Gastrocnemius medialis (tissue), 4 donors: ENCODE results near the gene RBM18. TPM values are rescaled to one million over a fixed set of nuclear protein-coding genes. Genes with fewer than 3 reads are reported as not detected.

Experiments used
- ATAC-seq, 2 donors: fragments of 150-250 bp; one replicate each; pipeline ENCODE4 v1.9.1; 2016
- DNase-seq, 2 donors: peaks; one replicate each; pipeline ENCODE4 v3.0.0-alpha.2; 2019
- H3K27ac ChIP-seq, 4 donors: fragments of 200-600 bp; sonication (generic); 1 replicate in 1 of 4; 2 replicates in 3 of 4; pipeline ENCODE4 v1.5.1; 2016 to 2018; ENCODE audit warnings: mild to moderate bottlenecking in 2 of 4, moderate library complexity in 1 of 4
- H3K27me3 ChIP-seq, 3 donors: fragments of 200-600 bp; sonication (generic) in 2 of 3; 1 replicate in 1 of 3; 2 replicates in 2 of 3; pipeline versions ENCODE4 v1.5.1 to v1.6.0; 2016 to 2019; ENCODE audit warnings: mild to moderate bottlenecking in 1 of 3, moderate library complexity in 1 of 3
- H3K36me3 ChIP-seq, 2 donors: fragments of 200-600 bp; sonication (generic) in 1 of 2; one replicate each; pipeline ENCODE4 v1.5.1; 2017 to 2018
- H3K4me1 ChIP-seq, 2 donors: fragments of 200-600 bp; sonication (generic) in 1 of 2; one replicate each; pipeline ENCODE4 v1.5.1; 2016 to 2017; ENCODE audit warnings: mild to moderate bottlenecking in 2 of 2
- H3K4me3 ChIP-seq, 4 donors: fragments of 200-600 bp; sonication (generic) in 3 of 4; 1 replicate in 1 of 4; 2 replicates in 3 of 4; pipeline ENCODE4 v1.5.1; 2016 to 2019; ENCODE audit warnings: mild to moderate bottlenecking in 2 of 4
- H3K9me3 ChIP-seq, 3 donors: fragments of 200-600 bp; sonication (generic) in 2 of 3; 1 replicate in 1 of 3; 2 replicates in 2 of 3; pipeline ENCODE4 v1.5.1; 2016 to 2019
- POLR2A ChIP-seq, 2 donors: fragments of 450-650 bp; IDR thresholded peaks; one replicate each; pipeline ENCODE4 v1.6.1; 2017; ENCODE audit warnings: antibody characterized with exemption in 2 of 2, mild to moderate bottlenecking in 2 of 2, moderate library complexity in 2 of 2
- in situ Hi-C, 4 donors: fragments of 200-750 bp; cut with MboI; loops; one replicate each; pipeline versions ENCODE4 v1.15.0 to v1.8.0; 2017; ENCODE audit warnings: low sequenced_read_pairs in 4 of 4
- intact Hi-C: fragments of 100-400 bp; cut with DNase I; formaldehyde crosslinking; loops from one replicate; pipeline ENCODE4 v1.15.1; 2023; ENCODE audit warnings: low total_unique reads
- total RNA-seq, 4 donors: library from RNA; depleted of rRNA; stranded (reverse); fragments of >200 nt; gene quantifications; one replicate each; pipeline versions ENCODE4 v1.1.0 to v1.2.3, GENCODE V29; 2016
- TF ChIP-seq, protein P1 (sequence below), 5 experiments: fragments of 450-650 bp in 3 of 5; fragments of 200-600 bp in 2 of 5; sonication (generic) in 2 of 5; IDR thresholded peaks in 4 of 5; conservative IDR thresholded peaks in 1 of 5; 1 replicate in 4 of 5; 2 replicates in 1 of 5; pipeline ENCODE4 v1.5.1; 2016 to 2019; ENCODE audit warnings: antibody characterized with exemption in 5 of 5, mild to moderate bottlenecking in 3 of 5, moderate library complexity in 3 of 5

Gene RBM18
- total RNA-seq, 4 donors from 2014 or later = 10.6 to 26.6 (median 21.8) TPM

DNA sequence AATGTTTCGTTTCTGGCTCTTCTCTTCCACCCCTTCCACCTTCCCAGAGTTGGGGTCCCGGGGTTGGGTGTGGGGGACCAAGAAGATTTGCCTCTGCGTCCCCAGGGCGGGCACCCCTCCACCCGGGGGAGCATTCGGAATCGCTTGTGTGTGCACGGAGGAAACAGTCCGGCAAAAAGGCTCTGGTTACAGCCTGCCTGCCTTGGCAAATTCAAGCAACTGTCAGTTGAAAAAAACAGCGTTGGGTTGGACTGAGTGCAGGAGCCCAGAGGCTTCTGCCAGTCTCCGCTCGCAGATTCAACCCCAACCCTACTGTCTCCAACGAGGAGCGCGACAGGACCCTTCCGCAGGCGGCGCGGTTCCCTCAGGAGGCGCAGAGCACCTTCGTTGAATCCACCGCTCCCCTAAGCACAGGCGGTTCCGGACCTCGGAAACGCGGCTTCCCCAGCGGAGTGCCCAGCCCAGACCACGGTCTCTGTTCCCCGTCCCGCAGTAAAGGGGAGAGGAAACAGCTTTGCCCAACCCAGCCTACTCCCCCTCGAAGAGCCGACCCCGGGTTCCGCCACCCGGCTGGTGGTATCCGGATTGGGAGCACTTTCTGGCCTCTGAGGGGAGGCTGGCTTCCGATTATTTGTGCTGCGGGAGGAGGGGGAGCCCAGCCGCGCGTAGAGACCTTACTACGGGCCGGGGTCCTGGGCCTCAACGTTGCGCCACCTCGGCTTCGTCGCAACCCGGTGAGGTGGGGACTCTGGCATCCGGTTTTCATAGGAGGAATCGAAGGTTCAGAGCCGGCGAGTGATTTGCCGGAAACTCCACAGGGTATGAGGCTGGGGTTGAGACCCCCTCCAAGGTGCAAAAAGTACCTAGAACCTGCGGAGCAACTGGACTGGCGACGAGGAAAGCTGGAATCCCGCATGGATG, 45.4 kb downstream of the RBM18 start:
- DNase-seq (no peak), ATAC-seq (peak; percentile 57 to 64)
- in situ Hi-C loops (no loop called here), intact Hi-C loops (loop anchor here (10.0 kb wide), 1 partner anchor 94 kb away; no protein-coding TSS in a partner anchor)
- peaks cover 18 to 23% of the 10 kb centered on the region in 2 donors for H3K4me1 ChIP-seq
- H3K4me3 ChIP-seq = peak overlapping the region; percentile 43 to 69 (median 51)
- H3K9me3 ChIP-seq = no peaks in the 10 kb centered on the region
- H3K27ac ChIP-seq = no peak overlapping the region
- H3K27me3 ChIP-seq = peaks cover 80 to 87% (median 86%) of the 10 kb centered on the region in 3 donors
- TF ChIP-seq, protein P1, sequence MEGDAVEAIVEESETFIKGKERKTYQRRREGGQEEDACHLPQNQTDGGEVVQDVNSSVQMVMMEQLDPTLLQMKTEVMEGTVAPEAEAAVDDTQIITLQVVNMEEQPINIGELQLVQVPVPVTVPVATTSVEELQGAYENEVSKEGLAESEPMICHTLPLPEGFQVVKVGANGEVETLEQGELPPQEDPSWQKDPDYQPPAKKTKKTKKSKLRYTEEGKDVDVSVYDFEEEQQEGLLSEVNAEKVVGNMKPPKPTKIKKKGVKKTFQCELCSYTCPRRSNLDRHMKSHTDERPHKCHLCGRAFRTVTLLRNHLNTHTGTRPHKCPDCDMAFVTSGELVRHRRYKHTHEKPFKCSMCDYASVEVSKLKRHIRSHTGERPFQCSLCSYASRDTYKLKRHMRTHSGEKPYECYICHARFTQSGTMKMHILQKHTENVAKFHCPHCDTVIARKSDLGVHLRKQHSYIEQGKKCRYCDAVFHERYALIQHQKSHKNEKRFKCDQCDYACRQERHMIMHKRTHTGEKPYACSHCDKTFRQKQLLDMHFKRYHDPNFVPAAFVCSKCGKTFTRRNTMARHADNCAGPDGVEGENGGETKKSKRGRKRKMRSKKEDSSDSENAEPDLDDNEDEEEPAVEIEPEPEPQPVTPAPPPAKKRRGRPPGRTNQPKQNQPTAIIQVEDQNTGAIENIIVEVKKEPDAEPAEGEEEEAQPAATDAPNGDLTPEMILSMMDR (IDR thresholded peaks at IDR 0.05 in 4 of 5, conservative IDR thresholded peaks at IDR 0.05 in 1 of 5) = no peak
- no peak for TF ChIP-seq POLR2A (IDR thresholded peaks at IDR 0.05)
- no peaks in the 10 kb centered on the region for H3K36me3 ChIP-seq

DNA sequence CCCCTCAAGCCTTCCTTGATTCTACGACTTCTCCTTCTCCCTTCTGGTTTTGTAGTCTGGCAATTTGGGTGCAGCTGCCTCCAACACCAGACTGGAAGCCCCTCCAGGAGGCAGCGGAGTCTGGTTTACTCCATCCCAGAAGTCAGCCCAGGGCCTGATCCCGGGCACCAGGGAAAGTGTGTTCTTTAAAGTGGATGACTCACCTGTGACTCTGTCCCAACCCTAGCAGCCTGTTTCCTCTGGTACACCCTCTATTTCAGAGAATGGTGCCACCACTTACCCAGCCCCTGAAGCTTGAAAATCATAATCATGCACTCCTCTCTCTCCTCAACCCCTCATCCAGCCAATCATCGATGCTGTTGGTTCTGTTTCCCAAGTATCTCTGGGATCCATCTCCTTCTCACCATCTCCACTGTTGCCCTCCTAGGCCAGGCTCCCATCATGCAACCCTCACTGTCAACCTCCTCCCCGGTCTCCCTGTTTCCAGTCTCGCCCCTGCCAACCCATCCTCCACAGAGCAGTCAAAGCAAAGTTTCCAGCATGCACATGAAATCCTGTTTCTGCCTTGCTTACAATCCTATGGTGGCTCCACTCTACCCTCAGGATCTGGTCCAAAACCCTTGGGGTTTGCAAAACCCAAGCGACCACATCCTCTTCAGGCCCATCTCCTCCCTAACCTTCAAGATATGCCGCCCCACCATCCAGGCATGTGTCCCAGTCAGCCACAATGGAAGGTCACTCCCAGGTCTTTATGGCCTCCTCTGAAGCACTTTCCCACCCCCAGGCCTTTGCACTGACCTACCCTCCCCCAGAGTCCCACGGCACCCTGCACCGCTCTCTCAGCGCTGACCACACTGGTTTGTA, 46.3 kb downstream of the RBM18 start:
- peak overlapping the region; percentile 43 to 69 (median 51) for H3K4me3 ChIP-seq
- DNase-seq = no peak
- intact Hi-C loops (loop anchor here (10.0 kb wide), 1 partner anchor 94 kb away; no protein-coding TSS in a partner anchor), in situ Hi-C loops (no loop called here)
- TF ChIP-seq, protein P1 (IDR thresholded peaks at IDR 0.05 in 4 of 5, conservative IDR thresholded peaks at IDR 0.05 in 1 of 5) = no peak
- no peak for TF ChIP-seq POLR2A (IDR thresholded peaks at IDR 0.05)
- no peak overlapping the region for H3K27ac ChIP-seq
- H3K27me3 ChIP-seq = peaks cover 88 to 96% (median 93%) of the 10 kb centered on the region in 3 donors
- H3K9me3 ChIP-seq = no peaks in the 10 kb centered on the region
- ATAC-seq = no peak
- peaks cover 23% of the 10 kb centered on the region in 2 donors for H3K4me1 ChIP-seq
- no peaks in the 10 kb centered on the region for H3K36me3 ChIP-seq

DNA sequence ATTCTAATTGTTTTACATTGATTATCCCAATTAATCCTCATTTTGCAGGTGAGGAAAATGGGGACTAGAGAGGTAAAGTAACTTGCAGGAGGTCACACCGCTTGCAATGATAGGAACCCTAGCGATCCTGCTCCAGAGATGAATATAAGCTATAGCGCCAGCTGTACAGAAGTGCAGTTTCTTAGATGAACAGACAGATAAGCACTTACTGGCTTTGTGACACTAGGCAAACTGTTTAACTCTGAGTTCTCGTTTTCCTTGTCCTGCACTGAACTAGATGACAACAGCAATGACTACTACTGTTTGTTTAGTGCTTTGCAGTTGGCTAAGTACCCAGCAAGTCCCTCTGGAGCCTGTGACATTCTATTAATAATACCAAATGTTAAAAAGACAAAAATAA, 47.0 kb downstream of the RBM18 start:
- in situ Hi-C loops = no loop called here
- Histone ChIP-seq H3K4me1 (peaks cover 23% of the 10 kb centered on the region in 2 donors), H3K9me3 (no peaks in the 10 kb centered on the region), H3K36me3 (no peaks in the 10 kb centered on the region), H3K4me3 (no peak overlapping the region), H3K27ac (no peak overlapping the region), H3K27me3 (peaks cover 95 to 97% (median 97%) of the 10 kb centered on the region in 3 donors)
- intact Hi-C loops = loop anchor here (10.0 kb wide), 1 partner anchor 93 kb away; no protein-coding TSS in a partner anchor
- DNase-seq (no peak), ATAC-seq (no peak)
- TF ChIP-seq, protein P1 (IDR thresholded peaks at IDR 0.05 in 4 of 5, conservative IDR thresholded peaks at IDR 0.05 in 1 of 5) = no peak
- no peak for TF ChIP-seq POLR2A (IDR thresholded peaks at IDR 0.05)

DNA sequence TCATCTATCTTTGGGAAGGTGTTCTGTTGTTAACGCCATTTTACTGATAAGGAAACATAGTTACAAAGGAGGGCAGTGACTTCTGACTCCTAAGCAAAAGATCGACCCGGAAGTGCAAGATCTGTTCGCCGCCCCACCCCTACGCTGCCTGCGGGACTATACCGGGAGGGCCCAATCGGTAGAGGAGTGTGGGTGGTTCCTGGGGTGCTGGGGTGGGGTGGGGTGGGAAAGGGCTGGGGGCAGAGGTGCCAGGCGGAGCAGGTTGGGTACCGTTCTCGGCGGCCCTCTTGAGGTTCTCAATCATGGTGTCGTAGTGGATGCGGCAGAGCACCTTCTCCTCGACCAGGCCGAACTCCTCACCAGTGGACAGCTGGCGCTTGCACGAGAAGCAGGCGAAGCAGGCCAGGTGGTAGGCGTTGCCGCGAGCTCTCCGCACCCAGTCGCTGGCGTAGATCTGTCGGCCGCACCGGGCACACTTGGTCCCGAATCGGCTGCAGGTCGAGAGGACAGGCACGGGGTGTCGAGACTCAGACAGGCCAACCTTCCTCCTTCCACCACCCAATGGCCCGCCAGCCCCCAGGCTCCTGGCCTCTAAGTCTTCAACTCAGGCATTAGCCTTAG, 47.7 kb downstream of the RBM18 start:
- TF ChIP-seq POLR2A (IDR thresholded peaks at IDR 0.05) = no peak
- TF ChIP-seq, protein P1 (IDR thresholded peaks at IDR 0.05 in 4 of 5, conservative IDR thresholded peaks at IDR 0.05 in 1 of 5) = no peak
- DNase-seq = no peak
- H3K27me3 ChIP-seq = peaks cover 91 to 97% (median 92%) of the 10 kb centered on the region in 3 donors
- intact Hi-C loops (loop anchor here (10.0 kb wide), 1 partner anchor 92 kb away; no protein-coding TSS in a partner anchor), in situ Hi-C loops (no loop called here)
- no peak for ATAC-seq
- no peak overlapping the region for H3K27ac ChIP-seq
- H3K9me3 ChIP-seq = no peaks in the 10 kb centered on the region
- no peak overlapping the region for H3K4me3 ChIP-seq
- no peaks in the 10 kb centered on the region for H3K36me3 ChIP-seq
- H3K4me1 ChIP-seq = peaks cover 23% of the 10 kb centered on the region in 2 donors
